GM12874 (cell line): ENCODE data around the gene KY.

ENCODE experiments used
- TF ChIP-seq, protein P1 (sequence below): IDR thresholded peaks from 2 replicates; pipeline ENCODE4 v1.5.1; 2011; ENCODE audit warnings: low read depth, mild to moderate bottlenecking, control low read depth, low read length, moderate library complexity; ENCODE audit not compliant: insufficient read depth

KY gene

DNA sequence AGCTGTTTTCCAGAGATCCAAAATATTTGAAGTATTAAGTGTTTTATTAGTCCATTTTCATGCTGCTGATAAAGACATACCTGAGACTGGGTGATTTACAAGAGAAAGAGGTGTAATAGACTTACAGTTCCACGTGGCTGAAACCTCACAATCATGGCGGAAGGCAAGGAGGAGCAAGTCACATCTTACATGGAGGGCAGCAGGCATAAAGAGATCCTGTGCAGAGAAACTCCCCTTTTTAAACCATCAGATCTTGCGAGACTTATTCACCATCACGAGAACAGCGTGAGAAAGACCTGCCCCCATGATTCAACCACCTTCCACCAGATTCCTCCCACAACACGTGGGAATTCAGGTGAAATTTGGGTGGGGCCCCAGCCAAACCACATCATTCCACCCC, 82.0 kb downstream of the KY start:
- TF ChIP-seq, protein P1, sequence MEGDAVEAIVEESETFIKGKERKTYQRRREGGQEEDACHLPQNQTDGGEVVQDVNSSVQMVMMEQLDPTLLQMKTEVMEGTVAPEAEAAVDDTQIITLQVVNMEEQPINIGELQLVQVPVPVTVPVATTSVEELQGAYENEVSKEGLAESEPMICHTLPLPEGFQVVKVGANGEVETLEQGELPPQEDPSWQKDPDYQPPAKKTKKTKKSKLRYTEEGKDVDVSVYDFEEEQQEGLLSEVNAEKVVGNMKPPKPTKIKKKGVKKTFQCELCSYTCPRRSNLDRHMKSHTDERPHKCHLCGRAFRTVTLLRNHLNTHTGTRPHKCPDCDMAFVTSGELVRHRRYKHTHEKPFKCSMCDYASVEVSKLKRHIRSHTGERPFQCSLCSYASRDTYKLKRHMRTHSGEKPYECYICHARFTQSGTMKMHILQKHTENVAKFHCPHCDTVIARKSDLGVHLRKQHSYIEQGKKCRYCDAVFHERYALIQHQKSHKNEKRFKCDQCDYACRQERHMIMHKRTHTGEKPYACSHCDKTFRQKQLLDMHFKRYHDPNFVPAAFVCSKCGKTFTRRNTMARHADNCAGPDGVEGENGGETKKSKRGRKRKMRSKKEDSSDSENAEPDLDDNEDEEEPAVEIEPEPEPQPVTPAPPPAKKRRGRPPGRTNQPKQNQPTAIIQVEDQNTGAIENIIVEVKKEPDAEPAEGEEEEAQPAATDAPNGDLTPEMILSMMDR: no peak

DNA sequence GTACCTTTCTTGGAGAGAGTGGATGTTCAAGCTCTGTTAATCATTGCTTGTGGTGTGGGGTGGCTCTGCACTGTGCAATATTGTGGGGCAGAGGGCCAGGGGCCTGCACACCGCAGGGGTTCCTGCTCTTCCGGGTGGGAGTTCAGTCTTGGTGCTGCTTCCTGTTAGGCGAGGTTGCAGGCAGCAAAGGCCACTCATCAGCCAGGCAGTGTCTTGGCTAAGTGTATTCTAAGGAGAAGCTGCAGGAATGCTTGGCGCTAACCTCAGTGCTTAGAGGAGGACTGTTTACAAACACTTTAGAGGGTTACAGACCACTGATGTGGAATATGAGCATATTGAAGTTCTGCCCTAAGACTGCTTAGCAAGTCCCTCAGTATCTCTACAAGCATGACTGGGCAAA, 83.2 kb downstream of the KY start:
- TF ChIP-seq, protein P1: no peak

DNA sequence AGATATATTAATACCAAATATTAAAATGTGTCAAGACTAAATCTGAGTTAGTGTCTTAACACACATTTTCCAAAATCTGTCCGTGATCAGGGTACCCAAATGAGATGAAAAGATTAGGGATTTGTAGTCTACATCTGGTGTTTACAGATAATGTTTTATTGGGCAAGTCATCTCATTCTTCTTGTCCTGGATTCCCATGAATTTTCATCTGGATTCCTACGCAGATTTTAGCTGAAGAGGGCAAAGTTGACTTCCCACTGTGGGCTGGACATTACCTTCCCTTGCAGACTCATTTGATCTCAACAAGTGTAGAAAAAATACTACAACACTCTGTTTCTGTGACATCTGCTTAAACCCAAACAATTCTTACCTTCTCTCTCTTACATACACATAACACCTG, 85.8 kb downstream of the KY start:
- TF ChIP-seq, protein P1: no peak

DNA sequence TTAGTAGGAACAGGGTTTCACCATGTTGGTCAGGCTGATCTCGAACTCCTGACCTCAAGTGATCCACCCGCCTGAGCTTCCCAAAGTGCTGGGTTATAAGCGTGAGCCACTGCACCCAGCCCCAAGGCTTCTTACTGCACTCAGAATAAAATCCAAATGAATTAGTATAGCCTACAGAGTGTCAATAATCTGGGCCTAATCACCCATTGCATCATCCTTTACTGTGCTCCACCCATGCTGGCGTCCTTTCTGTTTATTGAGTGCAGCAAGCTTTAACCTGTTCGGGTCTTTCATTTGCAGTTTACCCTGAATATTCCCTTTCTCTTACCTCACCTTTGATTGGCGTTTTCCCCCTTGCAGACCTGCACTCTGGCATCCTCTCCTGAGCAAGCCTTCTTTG, 87.2 kb downstream of the KY start:
- TF ChIP-seq, protein P1: no peak

DNA sequence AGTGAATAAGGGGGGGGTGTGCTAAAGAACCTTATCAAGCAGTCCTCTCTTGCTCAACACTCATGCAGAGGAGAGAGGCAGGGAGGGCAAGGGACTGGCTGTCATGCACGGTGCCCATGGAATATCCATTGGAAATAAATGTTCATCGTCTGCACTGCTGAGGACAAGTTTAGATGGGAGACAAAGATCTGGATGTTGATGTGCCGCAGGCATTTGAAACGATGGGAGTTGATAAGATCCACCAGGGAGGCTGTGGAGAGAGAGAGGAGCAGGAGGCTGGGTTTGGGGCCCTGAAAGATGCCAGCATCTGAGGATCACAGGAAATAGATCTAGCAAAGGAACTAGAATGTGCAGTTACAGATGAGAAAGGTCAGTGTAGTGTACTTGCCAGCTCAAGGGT, 88.8 kb downstream of the KY start:
- TF ChIP-seq, protein P1: no peak

DNA sequence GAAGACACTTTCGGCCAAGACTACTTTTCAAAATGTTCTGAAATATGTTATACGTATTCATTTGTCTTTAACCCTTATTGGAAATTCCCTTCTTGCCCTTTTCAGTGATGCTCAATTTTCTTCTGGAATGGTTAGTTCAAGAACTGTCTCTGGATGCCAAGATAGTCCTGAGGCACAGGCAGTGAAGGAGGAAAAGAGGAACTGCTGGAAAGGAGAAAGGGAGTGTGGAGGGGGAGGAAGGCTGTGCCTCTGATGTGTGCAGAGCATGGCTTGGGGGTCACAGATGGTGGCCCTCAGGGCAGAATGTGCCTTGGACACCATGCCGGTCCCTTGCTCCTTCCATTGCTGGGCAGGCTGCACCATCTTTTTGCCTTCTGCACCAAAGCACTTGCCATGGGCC, 91.2 kb downstream of the KY start:
- TF ChIP-seq, protein P1: no peak
